ENCODE measurements around the gene SULT4A1.

SULT4A1 gene

GRCh38 chr22:43828998-43829782, 33.1 kb downstream of the SULT4A1 start:
- peak; percentile 60 to 61 for DNase-seq (ENCODE audit: low read depth in 2 of 2)

DNA sequence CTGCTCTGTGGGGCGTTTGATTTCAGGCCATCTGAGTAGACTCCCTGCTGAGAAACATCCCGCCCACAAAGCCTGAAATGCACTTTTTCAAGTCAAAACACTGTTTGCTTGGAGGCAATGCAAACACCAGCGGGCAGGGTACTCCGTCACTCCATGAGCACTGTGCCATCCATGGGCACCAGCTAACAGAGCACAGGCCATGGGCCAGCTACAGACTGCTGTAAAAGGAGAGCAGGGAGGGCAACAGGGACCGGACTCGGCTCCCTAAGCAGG, 33.7 kb downstream of the SULT4A1 start:
- no peak for DNase-seq (ENCODE audit: low read depth in 2 of 2)

DNA sequence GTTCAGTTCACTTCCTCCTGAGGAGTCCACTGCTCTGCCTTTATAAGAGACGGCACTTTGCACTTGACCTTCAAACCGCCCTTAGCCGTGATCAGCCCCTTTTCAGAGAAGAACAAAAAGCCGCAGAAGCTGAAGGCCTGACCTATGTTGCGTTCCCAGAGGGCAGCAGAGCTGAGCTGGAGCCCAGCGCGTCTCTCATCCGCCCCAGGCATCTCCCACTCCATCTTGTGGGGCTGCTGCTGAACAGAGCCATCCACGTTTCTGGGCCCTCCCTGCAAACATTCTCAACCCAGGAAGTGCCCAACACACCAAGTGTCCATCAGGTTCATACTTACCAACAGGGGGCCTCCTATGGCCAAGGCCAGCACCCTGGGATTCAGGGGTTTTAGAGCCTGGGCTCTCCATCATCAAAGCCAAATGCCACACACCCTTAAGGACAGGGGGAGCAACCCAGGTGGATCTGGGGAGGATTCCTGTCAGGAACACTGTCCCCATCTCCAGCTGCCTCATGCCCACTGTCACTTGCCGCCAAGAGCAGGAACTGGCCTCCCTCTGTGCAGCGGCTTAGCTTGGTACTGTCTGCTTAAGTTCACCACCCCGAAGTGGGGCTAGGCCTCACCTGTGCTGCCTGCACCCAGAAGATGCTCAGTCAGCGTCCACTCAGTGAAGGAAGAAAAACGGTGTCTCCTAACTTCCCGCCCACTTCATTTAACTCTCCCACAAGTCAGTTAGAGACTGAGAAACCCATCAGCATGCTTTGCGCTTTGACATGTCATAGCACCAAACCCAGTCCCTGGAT, 34.2 kb downstream of the SULT4A1 start:
- DNase-seq (ENCODE audit: low read depth in 2 of 2), result no peak

- no peak for DNase-seq (ENCODE audit: low read depth in 2 of 2)
Measured at GRCh38 chr22:43827003-43827735, 35.1 kb downstream of the SULT4A1 start.

DNA sequence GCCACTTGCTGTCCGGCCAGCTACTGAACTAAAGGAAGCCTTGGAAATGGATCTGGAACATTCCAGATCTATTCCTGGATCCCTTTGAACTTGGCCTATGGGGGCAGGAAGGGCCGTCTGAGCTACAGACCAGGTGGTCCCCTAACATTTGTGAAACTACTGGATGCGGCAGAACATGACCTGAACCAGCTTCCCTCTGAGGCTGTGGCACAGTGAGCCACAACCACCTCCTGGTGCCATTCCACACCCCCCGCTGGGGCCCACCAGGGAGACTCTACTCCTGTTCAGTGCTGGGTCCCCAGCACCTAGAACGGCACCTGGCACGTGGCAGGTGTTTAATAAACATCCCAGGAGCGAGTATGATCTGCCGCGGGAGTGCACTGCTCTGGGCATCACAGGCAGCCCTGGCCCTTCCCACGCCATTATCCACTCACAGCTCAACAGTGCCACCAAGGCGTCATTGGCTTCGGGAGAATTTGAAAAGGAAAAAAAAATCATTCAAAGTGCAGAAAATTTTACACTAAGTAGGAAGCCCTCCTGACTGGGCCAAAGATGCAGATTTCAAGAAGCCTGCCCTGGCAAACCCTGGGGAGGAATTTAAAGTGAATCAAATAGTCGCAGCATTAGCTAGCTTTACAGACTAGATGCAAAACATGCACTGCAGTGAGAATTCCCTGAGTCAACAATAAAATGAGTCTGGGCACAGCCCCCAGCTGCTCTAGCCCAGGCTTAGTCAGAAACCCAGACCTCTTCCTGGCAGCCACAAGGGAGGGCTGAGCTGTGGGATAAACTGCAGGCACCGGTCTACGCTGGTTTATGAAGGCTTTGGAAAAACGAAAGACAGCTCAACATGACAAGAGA, 35.9 kb downstream of the SULT4A1 start:
- DNase-seq (ENCODE audit: low read depth in 2 of 2), result peak in 1 of 2 experiments; percentile 29

- no peak for DNase-seq (ENCODE audit: low read depth in 2 of 2)
Measured at GRCh38 chr22:43825651-43826050, 36.7 kb downstream of the SULT4A1 start.

GRCh38 chr22:43824724-43825420, 37.4 kb downstream of the SULT4A1 start:
- DNase-seq (ENCODE audit: low read depth in 2 of 2), result no peak

GRCh38 chr22:43823911-43824665, 38.2 kb downstream of the SULT4A1 start:
- no peak for DNase-seq (ENCODE audit: low read depth in 2 of 2)

DNA sequence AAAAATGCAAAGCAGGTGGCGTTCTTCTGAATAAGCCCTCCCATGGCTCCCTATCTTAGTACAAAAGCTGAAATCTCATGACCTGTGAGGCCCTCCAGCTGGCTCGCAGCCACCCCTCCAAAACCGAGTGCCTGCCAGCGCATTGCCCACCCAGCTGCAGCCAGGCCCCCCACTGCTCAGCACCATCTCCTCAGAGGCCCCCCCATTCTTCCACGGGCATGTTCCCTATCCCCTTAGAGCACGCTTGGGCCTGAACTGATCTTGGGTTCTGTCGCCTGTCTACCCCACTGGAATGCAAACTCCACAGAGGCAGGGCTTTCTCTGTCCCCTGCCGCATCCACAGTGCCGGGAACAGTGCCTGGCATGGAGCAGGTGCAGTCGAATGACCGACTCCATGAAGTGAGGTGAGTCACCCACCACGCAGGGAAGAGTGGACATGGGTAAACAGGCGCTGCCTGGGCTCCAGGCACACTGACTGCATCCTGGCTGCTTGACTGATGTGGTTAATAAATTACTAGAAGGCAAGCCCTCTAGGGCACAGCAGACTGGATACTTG, 38.9 kb downstream of the SULT4A1 start:
- no peak for DNase-seq (ENCODE audit: low read depth in 2 of 2)

GRCh38 chr22:43821606-43822425, 40.5 kb downstream of the SULT4A1 start:
- no peak for DNase-seq (ENCODE audit: low read depth in 2 of 2)

DNA sequence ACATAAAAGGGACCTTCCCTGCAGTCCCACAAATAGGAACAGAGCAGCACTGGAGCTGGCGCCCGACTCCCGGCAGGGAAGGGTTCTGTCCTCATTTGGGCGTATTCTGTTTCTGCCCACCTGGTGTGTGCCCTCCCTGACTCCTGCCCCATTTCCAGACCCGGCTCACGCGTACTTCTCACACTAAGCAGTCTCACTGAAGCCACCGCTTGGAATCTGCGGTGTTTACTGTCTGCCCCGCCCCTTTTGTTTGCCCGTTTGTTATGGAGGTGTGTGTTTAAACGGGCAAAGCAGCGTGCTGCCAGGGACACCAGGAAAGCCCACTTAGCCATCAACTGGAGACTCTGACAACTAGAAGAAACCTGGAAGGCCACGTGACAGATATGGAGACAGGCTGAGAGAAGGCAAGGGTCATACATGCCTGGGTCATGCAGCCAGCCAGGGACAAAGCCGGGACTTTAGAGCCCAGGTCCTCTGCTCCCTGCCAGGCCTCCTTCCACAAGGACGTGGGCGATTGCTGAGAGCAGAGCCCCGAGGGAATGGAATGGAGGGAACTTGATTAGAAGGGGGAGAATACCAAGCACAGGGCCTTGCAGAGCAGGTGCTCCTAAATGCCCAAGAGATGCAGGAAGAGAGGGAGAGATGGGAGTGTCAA, 41.5 kb downstream of the SULT4A1 start:
- no peak for DNase-seq (ENCODE audit: low read depth in 2 of 2)

DNA sequence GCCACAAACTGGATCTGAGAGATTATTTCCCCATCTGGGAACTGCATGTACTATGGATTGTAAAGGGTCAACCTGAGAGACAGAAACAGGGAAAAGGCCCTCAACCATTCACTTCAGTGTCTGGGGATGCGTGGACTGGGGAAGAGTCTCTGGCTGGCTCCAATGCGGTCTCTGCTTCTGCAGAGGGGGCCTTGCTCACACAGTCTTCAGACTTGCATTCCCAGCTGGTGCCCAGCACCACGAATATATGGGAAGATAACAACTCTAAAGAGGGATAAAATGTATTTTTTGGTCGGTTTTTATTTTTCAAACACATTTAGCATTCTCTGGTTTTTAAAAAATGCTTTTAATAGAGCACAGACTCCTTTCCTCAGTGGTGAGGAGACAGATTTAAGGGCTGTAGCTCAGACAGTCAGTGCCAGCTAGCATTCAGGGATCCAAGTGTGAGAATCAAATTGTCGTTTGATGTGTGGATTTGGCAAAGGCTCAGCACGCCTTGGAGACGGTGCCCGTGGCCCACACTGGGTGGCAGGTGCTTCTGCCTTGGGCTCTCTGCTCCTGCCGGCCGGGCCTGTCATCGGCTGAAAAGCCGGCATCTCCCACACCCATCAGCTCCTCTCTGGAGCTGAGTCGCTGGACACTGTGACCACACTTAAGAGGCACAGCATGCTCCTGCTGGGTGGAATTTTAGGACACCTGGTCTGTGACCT, 42.2 kb downstream of the SULT4A1 start:
- no peak for DNase-seq (ENCODE audit: low read depth in 2 of 2)

- no peak for DNase-seq (ENCODE audit: low read depth in 2 of 2)
Measured at GRCh38 chr22:43819421-43819921, 42.8 kb downstream of the SULT4A1 start.

GRCh38 chr22:43818981-43819380, 43.3 kb downstream of the SULT4A1 start:
- no peak for DNase-seq (ENCODE audit: low read depth in 2 of 2)

DNA sequence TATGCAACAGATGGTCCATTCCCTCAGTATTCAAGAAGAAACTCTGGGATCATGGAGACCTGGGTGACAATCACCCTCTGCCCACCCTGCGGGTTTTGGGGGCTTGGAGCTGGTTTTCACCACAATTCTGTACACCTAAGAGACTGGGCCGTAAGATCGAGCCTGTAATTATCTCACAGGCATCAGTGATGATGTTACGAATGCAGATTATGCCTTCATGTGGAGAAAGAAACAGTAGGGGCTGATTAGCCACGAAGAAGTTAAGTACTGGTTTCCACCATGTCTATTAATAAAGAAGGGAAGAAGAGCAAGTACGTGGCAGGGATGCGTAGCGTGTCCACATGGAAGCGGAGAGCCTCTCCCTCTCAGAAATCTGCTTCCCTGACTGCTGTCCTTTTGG, 44.9 kb downstream of the SULT4A1 start:
- DNase-seq (ENCODE audit: low read depth in 2 of 2), result no peak

- no peak for DNase-seq (ENCODE audit: low read depth in 2 of 2)
Measured at GRCh38 chr22:43814264-43814663, 48.0 kb downstream of the SULT4A1 start.

DNA sequence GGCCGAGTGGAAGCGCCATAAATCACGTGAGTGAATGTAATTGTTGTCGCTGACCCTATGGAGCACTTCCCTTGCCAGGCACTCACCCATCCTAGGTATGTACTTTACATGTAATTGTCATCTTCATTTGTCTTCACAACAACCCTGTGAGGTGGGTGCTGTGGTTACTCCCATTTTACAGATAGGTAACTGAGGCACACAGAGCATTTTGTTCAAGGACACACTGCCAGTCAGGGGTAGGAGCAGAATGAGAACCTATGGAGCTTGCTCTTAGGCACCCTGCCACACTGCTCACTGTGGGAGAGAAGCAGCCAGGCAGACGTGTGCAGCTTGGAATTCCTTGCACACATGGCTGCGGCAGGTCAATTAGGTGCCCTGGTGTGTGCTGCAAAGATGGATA, 49.4 kb downstream of the SULT4A1 start:
- DNase-seq (ENCODE audit: low read depth in 2 of 2), result no peak
